GM12891 (cell line): ENCODE measurements around the gene HMCN1.

Experiments used
- POLR2A ChIP-seq: IDR thresholded peaks from 2 replicates; pipeline ENCODE4 v1.6.1; 2011; ENCODE audit warnings: low read depth, low read length, control low read depth
- POLR2AphosphoS5 ChIP-seq: IDR thresholded peaks from 2 replicates; pipeline ENCODE4 v1.6.1; 2011; ENCODE audit warnings: low read depth, low read length, control low read depth
- TAF1 ChIP-seq: IDR thresholded peaks from 2 replicates; pipeline ENCODE4 v1.6.1; 2011; ENCODE audit warnings: low read depth, low read length, control low read depth

- TF ChIP-seq POLR2AphosphoS5 (no peak), POLR2A (no peak), TAF1 (no peak)
These were observed 208.8 kb downstream of the HMCN1 start for GRCh38 chr1:185942961-185943360.
